GM18526 (cell line): ENCODE results near the gene PTPRQ.

Experiments
- POLR2A ChIP-seq: IDR thresholded peaks from 3 replicates; pipeline ENCODE4 v1.6.1; 2011; ENCODE audit not compliant: insufficient read length; ENCODE audit errors: extremely low read depth

Gene PTPRQ

DNA sequence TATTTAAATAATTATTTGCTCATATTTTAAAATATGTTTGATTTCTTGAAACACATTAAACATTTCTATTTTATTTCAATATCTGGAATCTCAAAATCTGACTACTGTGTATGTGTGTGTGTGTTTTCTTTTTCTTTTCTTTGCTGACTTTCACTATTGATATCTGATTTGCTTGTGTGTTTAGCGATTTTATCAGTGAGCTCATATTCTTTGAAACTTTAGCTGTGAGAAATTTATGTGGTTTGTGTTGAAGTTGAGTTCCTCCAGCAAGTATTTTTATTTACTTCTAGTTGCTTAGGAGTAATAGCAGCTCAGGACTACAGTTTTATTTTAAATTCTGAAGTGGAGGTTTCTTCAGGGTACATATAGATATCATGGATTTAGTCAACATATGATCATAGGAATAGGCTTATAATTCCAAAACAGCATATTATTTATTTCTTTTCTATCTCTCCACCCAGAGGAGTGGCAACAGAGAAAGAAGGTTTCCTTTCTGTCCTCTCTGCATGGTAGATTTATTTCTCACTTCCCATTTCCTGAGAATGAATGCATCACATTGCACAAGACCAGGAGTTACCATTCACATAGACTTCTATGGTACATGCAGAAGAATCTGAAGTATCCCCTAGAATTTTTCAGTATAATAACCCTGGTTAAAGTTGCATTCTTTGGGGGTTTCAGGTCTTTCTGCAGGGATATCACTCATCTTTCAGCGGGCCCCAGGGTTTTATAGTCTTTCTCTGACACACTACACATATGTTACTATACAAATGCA, 60.5 kb downstream of the PTPRQ start:
- no peak for TF ChIP-seq POLR2A

DNA sequence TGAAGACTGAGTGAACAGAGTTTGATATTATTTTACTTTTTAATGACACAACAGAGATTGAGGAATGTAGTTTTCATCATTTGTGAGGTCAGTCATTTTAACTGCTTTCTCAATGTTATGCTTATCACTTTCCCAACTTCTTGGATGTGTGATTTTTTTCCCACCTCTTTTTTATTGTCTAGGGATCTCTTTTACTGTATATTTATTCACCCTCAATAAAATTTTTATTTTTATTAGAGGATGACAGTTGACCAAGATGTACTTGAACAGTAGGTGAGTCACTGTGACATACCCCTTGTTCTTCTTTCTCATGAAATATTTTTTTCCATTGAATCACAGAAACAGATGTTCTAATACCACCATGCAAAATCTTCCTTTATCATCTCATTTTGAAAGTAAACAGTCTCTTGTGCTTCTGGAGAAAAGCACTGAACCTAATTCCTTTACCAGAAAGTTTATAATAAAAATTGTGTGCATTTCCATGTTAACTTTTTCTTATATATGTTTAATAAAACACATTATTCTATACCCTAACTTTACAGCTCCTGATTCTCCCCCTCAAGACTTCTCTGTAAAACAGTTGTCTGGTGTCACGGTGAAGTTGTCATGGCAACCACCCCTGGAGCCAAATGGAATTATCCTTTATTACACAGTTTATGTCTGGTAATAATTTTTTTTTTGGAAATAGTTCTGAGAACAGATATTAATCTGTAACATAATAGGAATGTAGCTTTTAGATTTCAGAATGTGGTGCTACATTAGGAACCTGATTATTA, 65.9 kb downstream of the PTPRQ start:
- TF ChIP-seq POLR2A, result no peak

DNA sequence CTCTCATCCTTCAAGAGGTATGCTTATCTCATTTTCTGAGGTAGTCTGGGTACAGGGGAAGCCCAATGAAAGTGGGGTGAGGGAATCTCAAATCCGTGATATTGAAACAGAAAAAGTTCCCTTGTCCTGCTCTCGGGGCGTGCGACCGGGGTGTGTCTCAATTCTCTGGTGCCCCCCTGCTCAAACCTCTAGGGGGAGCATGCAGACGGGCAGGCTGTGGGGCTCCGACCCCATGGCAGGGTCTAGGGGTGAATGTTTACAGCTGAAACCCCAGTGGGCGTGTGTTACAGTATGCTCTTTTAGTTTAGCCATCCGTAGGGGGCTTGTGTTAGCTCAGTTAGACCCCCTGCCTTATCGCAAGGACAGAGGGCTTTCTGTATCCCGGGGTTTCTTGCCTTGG, 68.7 kb downstream of the PTPRQ start:
- TF ChIP-seq POLR2A, result no peak

DNA sequence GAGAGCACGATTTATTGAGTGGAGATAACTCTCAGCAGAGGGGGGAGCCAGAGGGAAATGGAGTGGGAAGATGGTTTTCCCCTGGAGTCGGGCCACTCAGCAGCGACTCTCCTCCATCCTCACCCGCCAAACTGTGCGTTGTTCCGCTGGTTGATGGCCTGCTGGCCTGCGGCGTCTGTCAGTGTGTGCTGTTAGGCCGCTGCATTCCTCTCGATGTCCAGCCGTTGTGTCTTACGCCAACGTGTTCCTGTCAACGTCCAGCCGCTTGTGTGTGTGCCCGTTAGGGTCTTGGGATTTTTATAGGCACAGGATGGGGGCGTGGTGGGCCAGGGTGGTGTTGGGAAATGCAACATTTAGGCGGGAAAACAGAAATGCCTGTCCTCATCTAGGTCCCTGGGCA, 69.2 kb downstream of the PTPRQ start:
- TF ChIP-seq POLR2A, result no peak

DNA sequence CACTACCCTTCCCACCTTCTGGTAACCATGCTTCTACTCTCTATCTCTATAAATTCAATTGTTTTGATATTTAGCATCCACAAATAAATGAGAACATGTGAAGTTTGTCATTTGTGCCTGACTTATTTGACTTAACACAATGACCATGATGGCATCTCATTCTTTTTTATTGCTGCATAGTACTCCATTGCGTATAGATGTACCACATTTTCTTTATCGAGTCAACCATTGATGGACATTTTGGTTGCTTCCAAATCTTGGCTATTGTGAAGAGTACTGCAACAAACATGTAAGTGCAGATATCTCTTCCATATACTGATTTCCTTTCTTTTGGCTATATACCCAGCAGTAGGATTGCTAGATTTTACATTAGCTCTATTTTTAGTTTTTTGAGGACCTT, 73.6 kb downstream of the PTPRQ start:
- no peak for TF ChIP-seq POLR2A

DNA sequence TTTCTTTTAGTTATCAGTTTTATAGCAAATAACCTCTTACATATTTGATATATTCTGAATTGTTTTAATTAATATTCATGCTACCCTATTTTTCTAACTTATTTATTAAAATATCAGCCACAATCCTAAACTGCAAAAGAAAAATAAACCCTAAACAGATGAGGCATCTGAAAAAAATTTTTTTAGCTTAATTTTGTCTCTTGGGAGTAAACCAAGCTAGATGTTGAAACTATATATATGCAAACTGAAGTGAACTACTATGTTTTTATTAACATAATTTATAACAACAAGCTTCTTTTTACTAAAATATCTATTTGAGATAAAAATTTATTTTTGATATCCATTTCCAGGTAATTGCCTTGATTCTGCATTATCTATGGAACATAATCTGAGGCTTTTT, 87.6 kb downstream of the PTPRQ start:
- TF ChIP-seq POLR2A, result no peak

DNA sequence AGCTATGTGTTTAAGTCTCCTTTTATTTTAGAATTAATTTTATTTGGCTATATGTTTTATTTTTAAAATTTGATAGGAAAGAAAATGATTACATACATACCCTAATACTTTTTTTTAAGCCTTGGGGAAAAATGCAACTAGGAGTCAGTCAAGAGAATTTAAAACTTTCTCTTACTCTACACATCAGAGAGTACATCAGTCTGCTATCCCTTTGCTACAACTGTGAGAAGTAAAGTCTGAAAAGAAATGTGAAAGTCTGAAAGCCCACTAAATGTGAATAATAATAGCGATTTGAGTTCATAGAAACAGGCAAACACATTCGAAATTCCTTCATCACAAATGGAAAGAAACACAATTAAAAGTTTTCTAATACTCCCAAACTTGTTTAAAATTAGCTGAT, 95.0 kb downstream of the PTPRQ start:
- no peak for TF ChIP-seq POLR2A

DNA sequence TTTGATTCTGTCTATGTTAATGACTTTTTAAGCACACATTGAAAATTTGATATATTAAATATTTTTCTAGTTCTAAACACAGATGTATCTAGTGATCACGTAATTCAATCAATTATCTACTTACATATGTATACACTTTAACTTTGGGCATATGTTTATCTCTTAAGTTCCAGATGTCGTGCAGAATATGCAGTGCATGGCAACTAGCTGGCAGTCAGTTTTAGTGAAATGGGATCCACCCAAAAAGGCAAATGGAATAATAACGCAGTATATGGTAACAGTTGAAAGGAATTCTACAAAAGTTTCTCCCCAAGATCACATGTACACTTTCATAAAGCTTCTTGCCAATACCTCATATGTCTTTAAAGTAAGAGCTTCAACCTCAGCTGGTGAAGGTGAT, 105.3 kb downstream of the PTPRQ start:
- no peak for TF ChIP-seq POLR2A

DNA sequence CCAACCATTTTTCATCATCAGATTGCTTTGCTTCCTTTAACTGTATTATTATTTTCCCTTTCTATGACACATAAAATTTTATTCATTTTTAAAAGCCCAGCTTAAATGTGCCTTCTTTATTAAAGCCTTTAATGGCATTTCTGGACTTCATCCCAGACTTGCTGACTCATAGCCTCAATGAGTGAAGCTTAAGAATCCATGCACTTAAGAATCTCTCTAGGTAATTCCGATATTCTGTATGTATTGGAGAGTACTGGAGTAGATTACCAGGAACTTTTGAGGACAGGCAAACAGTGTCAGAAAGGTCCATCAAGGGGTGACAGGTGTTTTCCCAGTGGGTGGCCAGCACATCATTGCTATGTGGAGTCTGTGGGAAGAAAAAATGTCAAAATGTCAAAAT, 107.9 kb downstream of the PTPRQ start:
- TF ChIP-seq POLR2A, result no peak

DNA sequence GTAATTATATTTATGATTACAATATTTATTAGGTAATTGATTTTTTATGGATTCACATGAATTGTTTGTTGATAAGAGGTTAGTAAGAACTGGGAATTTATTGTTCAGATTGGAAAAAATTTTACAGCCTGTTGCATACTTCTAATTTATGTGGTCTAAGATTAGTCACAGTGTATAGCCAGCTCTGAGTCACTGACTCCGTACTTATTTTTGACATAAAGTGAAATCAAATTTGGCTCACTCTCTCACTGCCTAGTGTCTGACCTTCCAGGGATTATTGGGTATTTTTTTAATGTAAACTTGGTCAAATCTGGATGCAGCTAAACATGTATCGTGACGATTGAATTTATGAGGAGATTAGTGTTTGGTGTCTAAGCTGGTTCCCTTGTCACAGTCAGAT, 109.3 kb downstream of the PTPRQ start:
- TF ChIP-seq POLR2A, result no peak

DNA sequence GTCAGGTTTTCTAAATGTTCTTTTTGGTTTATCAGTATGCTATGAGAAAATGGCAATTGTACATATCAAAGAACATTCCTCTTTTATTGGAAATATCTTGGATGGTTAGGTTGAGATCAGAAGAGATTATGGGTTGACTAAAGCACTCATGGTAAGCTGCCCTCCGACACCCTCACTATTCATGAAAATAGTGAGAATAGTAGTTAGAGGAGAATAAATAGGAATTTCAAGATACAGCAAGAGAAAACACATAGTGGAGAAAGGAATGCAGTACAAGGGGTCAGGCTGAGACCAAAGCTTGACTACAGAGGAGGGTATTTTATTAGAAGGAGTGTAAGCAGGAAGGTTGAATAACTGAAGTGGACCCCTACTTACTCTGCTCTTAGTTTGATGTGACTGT, 112.5 kb downstream of the PTPRQ start:
- TF ChIP-seq POLR2A, result no peak

DNA sequence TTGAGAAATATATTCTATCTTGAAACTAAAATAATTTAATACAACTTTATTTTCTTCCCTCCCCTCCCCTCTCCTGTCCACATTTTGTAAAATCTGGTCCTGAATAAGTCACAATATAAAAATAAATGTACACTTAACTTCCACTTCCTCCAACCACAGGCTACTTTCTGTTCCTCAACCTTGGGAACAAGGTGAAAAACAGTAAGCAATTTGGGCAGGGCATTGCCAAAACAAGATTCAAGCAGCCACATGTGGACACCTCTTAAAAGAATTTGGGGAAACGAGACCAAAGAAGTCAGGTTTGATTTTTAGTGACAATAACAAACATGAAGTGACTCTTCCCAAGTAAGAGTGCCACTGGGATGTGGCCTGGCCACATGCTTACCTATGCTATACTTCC, 115.7 kb downstream of the PTPRQ start:
- no peak for TF ChIP-seq POLR2A

DNA sequence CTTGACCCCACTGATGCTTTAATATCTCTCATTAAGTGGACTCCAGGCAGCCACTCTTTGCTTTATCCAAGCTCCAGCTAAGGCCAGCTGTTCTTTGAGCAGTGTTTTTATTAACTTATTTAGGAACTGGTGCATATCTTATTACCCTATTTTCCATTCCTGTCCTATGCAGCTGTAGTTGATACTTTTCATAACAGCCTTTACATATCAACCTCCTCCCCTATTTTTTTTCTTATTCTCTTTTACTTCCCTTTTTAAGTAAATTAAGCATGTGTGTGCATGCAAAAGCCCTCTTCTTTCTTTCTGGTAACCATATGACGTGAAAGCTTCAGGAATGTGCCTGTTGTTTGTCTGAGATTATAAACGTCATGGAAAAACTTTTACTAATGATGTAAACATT, 121.2 kb downstream of the PTPRQ start:
- TF ChIP-seq POLR2A, result no peak

DNA sequence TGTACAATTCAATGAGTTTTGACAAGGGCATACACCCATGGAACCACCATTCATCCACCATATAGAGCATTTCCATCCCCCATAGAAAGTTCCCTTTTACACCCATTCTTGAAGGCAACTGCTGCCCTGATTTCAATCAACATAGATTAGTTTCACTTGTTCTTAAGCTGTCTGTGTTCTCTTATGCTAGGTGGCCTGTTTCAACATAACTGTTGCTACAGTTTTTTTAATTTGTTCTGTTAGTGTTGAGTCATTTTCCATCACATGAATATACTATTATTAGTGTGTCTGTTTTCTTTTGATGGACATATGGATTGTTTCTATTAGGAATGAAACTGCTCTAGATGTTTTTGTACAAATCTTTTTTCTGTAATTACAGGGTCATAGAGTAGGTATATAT, 123.4 kb downstream of the PTPRQ start:
- TF ChIP-seq POLR2A, result no peak

DNA sequence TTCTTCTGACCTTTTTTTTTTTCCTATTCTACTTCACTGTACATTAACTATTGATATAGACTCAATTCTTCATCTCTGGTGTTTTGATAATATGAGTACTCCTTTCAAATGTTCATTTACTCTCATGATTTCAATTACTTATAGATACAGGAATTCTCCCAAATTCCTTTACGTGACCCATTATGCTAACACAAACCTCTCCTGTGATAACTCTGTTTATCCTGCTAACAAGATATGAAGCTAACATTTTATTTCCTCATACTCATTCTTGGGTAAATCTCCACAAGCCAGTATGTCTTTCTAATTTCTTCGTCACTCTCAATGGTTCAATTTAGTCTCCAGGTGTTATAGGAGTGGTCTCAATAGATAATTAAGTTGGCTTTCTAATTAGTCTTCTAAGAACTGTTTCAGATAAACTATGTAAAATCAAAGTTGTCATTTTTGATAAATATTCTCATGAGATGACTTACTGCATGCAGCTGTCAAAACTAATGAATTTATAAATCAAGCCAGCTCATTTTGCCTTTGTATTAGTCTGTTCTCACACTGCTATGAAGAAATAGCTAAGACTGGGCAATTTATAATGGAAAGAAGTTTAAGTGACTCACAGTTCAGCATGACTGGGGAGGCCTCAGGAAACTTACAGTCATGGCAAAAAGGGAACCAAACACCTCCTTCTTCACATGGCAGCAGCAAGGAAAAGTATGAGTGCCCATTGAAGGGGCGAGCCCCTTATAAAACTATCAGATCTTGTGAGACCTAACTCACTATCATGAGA, 132.8 kb downstream of the PTPRQ start:
- TF ChIP-seq POLR2A, result no peak

DNA sequence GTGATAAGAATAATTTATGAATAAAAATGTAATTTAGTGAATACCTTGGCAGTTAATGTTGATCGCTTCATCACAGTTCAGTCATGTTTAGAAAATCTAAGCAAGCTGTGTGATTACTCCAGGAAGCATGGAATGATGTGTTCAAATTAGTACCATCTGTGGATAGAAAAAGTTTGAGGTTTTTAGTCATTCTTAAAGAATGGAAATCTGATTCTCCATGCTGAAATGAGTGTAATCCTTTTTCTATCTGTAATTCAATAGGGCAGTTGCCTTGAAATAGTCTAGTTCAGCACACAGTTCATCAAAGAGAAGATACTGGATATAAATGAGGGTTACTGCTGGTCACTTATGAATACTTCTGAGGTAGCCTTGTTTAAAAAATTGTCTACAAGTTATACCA, 136.2 kb downstream of the PTPRQ start:
- no peak for TF ChIP-seq POLR2A
